Cerebellar nuclear complex (tissue), 1 donor: ENCODE measurements around the gene PPP1R1C.
"Not testable (repeated sequence)": the region's sequence is repeated elsewhere in the genome, so short reads cannot be mapped to it uniquely, and the experiment has no call there.

ENCODE experiments used
- DNase-seq, 2 experiments: peaks; one replicate each; lab custom pipeline; 2025; lab: John Stamatoyannopoulos, UW

Gene PPP1R1C, protein sequence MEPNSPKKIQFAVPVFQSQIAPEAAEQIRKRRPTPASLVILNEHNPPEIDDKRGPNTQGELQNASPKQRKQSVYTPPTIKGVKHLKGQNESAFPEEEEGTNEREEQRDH

DNA sequence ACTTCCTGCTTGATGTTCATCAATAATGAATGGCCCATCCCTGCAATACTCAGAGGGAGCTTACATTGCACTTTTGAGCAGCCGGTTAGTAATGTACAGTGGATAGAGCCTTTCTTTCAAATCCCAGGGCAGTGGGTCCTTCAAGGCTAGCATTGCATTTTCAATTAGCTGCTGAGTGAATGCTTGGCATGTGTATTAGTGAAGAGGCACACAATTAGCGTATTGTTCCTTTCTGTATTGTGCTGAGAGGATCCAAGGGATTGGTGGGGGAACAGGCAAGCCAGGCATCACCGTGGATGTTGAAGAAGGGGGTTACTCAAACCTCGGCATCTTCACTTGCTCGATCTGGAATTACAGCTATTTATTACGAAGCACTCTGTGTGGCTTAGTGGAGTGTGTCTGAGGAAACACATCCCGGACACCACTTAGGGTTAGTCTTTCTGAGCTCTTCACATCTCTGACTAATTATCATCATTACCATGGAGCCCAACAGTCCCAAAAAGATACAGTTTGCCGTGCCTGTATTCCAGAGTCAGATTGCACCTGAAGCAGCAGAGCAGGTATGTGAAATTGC lies at the start of gene PPP1R1C:
TSS of gene PPP1R1C (plus strand) at position 222 of the 574 bp plus-strand sequence. CDS start at position 480, 258 bp downstream.
- no peak for DNase-seq

DNA sequence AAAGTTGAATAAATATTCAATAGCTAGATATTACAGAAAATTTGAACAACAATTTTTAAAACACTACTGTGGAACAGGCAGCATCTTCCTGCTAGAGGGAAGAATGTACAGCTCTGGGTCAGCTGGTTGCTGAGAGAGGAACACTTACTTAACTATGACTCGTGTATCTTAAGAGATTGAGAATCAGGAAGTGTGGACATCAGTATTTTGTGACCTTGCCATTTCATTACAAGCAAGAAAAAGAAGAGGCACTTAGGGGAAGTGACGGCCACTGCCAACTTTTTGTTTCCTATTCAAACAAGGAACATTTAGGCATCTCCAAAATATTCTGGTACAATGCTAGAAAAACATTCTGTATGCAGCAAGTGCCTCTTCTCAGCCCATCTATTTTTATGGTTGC lies 48.2 kb upstream of the PPP1R1C start:
- DNase-seq = no peak

- DNase-seq = no peak
Measured at GRCh38 chr2:181943411-181944124, 42.1 kb upstream of the PPP1R1C start.

- DNase-seq = no peak
Measured at GRCh38 chr2:181944164-181944913, 41.3 kb upstream of the PPP1R1C start.

GRCh38 chr2:181944914-181945291 lies 40.8 kb upstream of the PPP1R1C start:
- no peak for DNase-seq

- no peak for DNase-seq
Measured at GRCh38 chr2:181946444-181947127, 39.1 kb upstream of the PPP1R1C start.

GRCh38 chr2:181947273-181947672 lies 38.4 kb upstream of the PPP1R1C start:
- DNase-seq = no peak

DNA sequence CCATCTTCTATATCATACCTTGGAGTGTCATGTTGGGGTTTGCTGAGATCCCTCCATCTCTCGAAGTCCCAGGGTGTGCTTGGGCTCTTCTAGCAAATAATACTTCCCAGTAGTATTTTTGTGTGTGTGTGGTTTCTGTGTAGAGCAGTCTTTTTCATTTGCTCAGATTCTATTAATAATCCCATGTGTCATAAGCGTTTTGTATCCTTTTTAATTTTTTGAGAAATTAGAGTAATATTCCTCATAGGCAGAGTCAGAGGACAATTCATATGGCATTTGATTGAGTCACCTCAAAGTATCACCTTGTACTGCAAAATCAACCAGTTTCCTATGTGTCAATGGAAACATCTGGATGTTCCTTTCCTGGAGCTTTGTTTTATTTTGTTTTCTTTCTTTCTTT lies 37.4 kb upstream of the PPP1R1C start:
- no peak for DNase-seq

- DNase-seq = no peak
Measured at GRCh38 chr2:181949047-181949446, 36.6 kb upstream of the PPP1R1C start.

DNA sequence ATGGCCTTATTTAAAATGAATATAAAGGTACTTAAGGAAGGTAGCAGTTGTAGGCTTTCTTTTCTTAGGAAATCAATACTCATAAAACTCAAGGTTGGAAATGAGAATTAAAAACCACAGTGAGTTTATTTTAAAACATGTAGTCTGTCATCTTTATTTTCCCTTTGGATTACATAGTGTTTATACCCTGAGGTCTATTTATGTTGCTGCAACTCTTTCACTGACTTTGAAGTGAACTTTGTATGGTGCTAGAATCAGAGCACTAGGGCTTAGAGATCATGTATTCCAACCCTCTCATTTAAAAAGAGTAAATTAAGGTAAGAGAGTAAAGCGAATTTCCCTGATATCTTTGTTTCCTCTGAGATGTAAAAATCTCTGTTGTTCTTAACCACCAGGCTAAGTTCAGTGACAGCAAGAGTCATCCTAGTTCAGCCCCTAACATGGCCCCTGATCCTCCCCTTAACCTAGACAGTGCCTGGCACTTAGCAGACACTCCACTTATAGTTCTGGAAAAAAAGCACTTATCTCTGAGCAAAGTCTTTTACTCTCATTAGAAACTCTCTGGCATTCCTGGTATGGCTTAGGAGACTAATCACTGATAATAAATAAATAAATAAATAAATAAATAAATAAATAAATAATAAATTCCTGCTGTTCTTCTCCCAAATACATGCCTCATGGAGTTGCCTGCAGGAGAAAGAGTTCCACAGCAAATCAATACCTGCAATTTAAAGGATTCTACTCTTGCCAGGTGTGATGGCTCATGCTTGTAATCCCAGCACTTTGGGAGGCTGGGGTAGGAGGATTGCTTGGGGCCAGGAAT lies 33.0 kb upstream of the PPP1R1C start:
- DNase-seq = no peak

GRCh38 chr2:181953881-181954537 lies 31.6 kb upstream of the PPP1R1C start:
- DNase-seq = no peak

DNA sequence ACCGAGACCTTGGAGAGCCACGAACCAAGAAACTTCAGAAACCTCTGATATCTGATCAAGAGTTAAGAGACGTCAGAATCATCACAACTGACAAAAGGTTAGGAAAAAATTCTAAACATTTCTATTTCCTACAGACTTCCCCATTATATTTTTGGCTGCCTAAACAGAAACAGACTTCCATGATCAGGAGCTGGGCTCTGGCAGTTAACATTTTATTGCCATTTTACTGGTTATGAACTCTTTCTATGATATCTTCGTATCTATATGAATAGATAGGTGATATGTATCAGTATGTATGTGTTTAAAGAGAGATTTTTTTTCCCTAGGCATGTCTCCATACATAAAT lies 31.1 kb upstream of the PPP1R1C start:
- no peak for DNase-seq

GRCh38 chr2:181955010-181955409 lies 30.6 kb upstream of the PPP1R1C start:
- DNase-seq = no peak

DNA sequence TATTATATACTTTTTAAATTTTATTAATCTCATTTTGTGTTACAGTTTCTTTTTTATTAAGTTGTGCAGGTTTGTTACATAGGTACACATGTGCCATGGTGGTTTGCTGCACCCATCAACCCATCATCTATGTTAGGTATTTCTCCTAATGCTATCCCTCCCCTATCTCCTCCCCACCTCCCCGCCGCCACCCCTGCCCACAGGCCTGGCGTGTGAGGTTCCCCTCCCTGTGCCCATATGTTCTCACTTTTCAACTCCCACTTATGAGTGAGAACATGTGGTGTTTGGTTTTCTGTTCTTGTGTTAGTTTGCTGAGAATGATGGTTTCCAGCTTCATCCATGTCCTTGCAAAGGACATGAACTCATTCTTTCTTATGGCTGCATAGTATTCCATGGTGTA lies 29.8 kb upstream of the PPP1R1C start:
- not testable (repeated sequence) for DNase-seq

DNA sequence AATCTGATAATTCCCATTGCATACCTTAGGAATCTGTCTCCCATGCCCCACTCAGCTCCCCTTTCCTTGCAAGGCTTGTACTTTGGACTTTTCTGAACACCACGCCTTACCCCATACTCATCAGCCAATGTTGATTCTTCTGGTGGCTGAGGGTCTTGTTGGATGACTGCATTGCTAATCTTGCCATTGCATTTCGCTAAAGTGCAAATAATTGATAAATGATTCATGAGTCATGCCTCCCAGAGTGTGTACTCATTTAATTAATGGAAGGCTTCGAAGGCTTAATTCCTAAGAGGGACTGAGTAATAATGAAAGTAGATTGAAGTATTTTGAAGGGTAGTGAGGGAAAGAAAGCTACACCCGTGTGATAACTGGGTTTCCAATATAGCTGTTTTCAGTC lies 28.0 kb upstream of the PPP1R1C start:
- DNase-seq = no peak

GRCh38 chr2:181958726-181959125 lies 26.9 kb upstream of the PPP1R1C start:
- no peak for DNase-seq

GRCh38 chr2:181959508-181959907 lies 26.1 kb upstream of the PPP1R1C start:
- no peak for DNase-seq

- not testable (repeated sequence) for DNase-seq
Measured at GRCh38 chr2:181961167-181961566, 24.5 kb upstream of the PPP1R1C start.

DNA sequence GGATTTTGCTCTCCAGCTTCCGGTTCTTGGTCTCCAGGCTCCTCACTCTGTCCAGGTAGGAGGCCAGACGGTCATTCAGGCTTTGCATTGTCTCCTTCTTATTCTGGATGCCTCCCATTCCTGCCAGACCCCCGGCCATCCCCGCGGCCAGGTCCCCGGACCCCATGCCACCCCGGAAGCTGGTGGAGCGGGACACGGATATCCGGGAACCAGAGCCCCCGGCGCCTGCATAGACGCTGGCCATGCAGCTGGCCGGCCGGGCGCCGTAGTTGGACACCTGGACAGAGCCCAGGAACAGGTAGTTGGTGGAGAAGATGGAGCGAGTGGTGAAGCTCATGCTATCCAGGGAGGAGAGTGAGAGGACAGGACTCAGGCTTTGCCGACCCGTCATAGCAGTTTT lies 23.5 kb upstream of the PPP1R1C start:
- DNase-seq = no peak

- DNase-seq = no peak
Measured at GRCh38 chr2:181970160-181970794, 15.4 kb upstream of the PPP1R1C start.

DNA sequence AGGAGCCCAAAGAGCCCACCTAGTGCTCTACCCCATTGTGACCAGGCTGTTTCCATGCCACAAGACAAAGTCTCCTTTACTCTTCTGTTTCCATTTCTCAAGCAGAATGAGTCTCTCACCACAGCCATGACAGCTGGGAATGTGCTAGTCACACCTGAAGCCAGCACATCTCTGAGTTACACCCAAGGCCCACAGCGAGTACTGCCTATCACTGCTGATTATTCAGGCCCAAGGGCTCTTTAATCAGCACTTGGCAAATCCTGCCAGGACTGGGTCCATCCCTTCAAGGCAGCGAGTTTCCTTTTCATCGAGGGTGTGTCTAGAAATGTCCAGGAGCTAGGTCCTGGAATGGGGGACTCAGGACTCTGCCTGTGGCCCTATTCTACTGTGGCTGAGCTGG lies 14.6 kb upstream of the PPP1R1C start:
- DNase-seq = no peak
